SK-N-SH (cell line): ENCODE data around the gene EED. TPM values are rescaled to one million over a fixed set of nuclear protein-coding genes. Genes with fewer than 3 reads are reported as not detected.

ENCODE experiments used
- CTCF ChIA-PET: fragments of 300-600, 350-600 bp; formaldehyde crosslinking; extraction: SDS; loops from one replicate; lab custom pipeline; 2021; lab: Yijun Ruan, JAX
- POLR2A ChIA-PET: fragments of 350-600 bp; sonication (Branson Sonifier 250); formaldehyde crosslinking; extraction: SDS; loops from one replicate; lab custom pipeline; 2020; ENCODE audit warnings: antibody characterized with exemption, inconsistent platforms; lab: Yijun Ruan, JAX
- DNase-seq: peaks from one replicate; pipeline ENCODE4 v3.0.0; 2012
- H2AFZ ChIP-seq: fragments of 200-600 bp; sonication (generic); 2 replicates; pipeline ENCODE4 v1.8.1; 2016; ENCODE audit warnings: antibody characterized with exemption, mild to moderate bottlenecking, low read depth
- H3F3A ChIP-seq: fragments of 200-600 bp; sonication (generic); replicated peaks from 2 replicates; pipeline ENCODE3; 2016; ENCODE audit warnings: antibody characterized with exemption, mild to moderate bottlenecking; ENCODE audit not compliant: insufficient read depth
- H3K27ac ChIP-seq, 2 experiments: fragments of 200-500 bp in 1 of 2; fragments of 200-600 bp in 1 of 2; sonication (Bioruptor generic) in 1 of 2; sonication (generic), shearing (Covaris generic) in 1 of 2; 2 replicates each; pipeline versions ENCODE4 v1.5.1 to v1.6.1; 2014 to 2016; ENCODE audit warnings: low read depth in 2 of 2, inconsistent platforms in 1 of 2, low read length in 1 of 2, mild to moderate bottlenecking in 1 of 2, mixed read lengths in 1 of 2
- H3K27me3 ChIP-seq: fragments of 200-600 bp; sonication (generic), shearing (Covaris generic); 2 replicates; pipeline ENCODE4 v1.6.1; 2016; ENCODE audit warnings: mixed run types; ENCODE audit not compliant: insufficient read depth
- H3K36me3 ChIP-seq, 2 experiments: fragments of 200-500 bp in 1 of 2; fragments of 200-600 bp in 1 of 2; sonication (Bioruptor generic) in 1 of 2; sonication (generic) in 1 of 2; replicated peaks in 1 of 2; 2 replicates each; pipeline versions ENCODE3 to v1.5.1; 2014 to 2016; ENCODE audit warnings: low read length in 1 of 2, mild to moderate bottlenecking in 1 of 2; ENCODE audit not compliant: insufficient read depth in 2 of 2, control insufficient read depth in 1 of 2
- H3K4me1 ChIP-seq, 2 experiments: fragments of 200-500 bp in 1 of 2; fragments of 200-600 bp in 1 of 2; sonication (Bioruptor generic) in 1 of 2; sonication (generic), shearing (Covaris generic) in 1 of 2; 2 replicates each; pipeline versions ENCODE4 v1.5.1 to v1.6.1; 2014 to 2016; ENCODE audit warnings: low read depth in 1 of 2, low read length in 1 of 2, mixed run types in 1 of 2; ENCODE audit not compliant: insufficient read depth in 2 of 2, control insufficient read depth in 1 of 2
- H3K4me2 ChIP-seq: fragments of 200-600 bp; sonication (generic), shearing (Covaris generic); 2 replicates; pipeline ENCODE4 v1.6.1; 2017; ENCODE audit warnings: mixed run types
- H3K4me3 ChIP-seq, 2 experiments: fragments of 200-500 bp in 1 of 2; fragments of 200-600 bp in 1 of 2; sonication (Bioruptor generic) in 1 of 2; sonication (generic), shearing (Covaris generic) in 1 of 2; 2 replicates each; pipeline versions ENCODE4 v1.5.1 to v1.8.1; 2014 to 2016; ENCODE audit warnings: low read depth in 2 of 2, inconsistent platforms in 1 of 2, low read length in 1 of 2, mild to moderate bottlenecking in 1 of 2, mixed read lengths in 1 of 2, moderate library complexity in 1 of 2
- H3K79me2 ChIP-seq: fragments of 200-600 bp; sonication (generic); 2 replicates; pipeline ENCODE4 v1.8.1; 2017; ENCODE audit warnings: mild to moderate bottlenecking; ENCODE audit not compliant: insufficient read depth
- H3K9ac ChIP-seq: fragments of 200-600 bp; sonication (generic); 2 replicates; pipeline ENCODE4 v1.6.1; 2017; ENCODE audit warnings: mixed run types
- H3K9me2 ChIP-seq: fragments of 200-600 bp; sonication (generic); 2 replicates; pipeline ENCODE4 v1.6.1; 2017; ENCODE audit warnings: mixed run types
- H3K9me3 ChIP-seq: fragments of 200-600 bp; sonication (generic); 2 replicates; pipeline ENCODE4 v1.6.1; 2017; ENCODE audit warnings: mixed run types, mild to moderate bottlenecking, moderate library complexity
- H4K20me1 ChIP-seq: fragments of 200-600 bp; sonication (generic); 2 replicates; pipeline ENCODE4 v1.6.1; 2017; ENCODE audit warnings: mild to moderate bottlenecking, mixed run types; ENCODE audit not compliant: insufficient read depth
- CHD2 ChIP-seq: fragments of 150-350 bp; IDR thresholded peaks from 2 replicates; pipeline ENCODE4 v1.6.1; 2018; ENCODE audit warnings: low read length; ENCODE audit not compliant: partially characterized antibody
- ELF1 ChIP-seq: IDR thresholded peaks from 2 replicates; pipeline ENCODE4 v1.4.0; 2012
- FOSL2 ChIP-seq: IDR thresholded peaks from 2 replicates; pipeline ENCODE4 v1.4.0; 2012; ENCODE audit warnings: low read depth, mild to moderate bottlenecking, moderate library complexity, borderline replicate concordance
- FOXJ3 ChIP-seq: sonication (generic); formaldehyde crosslinking; IDR thresholded peaks from 2 replicates; pipeline ENCODE4 v1.5.1; 2020; ENCODE audit warnings: mild to moderate bottlenecking, missing genetic modification reagents
- FOXM1 ChIP-seq: IDR thresholded peaks from 2 replicates; pipeline ENCODE4 v1.4.0; 2012; ENCODE audit warnings: low read depth, mild to moderate bottlenecking
- MEF2A ChIP-seq: IDR thresholded peaks from 2 replicates; pipeline ENCODE4 v1.4.0; 2012; ENCODE audit warnings: low read depth, borderline replicate concordance
- NFIC ChIP-seq: IDR thresholded peaks from 2 replicates; pipeline ENCODE4 v1.4.0; 2012; ENCODE audit warnings: borderline replicate concordance
- RAD21 ChIP-seq: IDR thresholded peaks from 2 replicates; pipeline ENCODE4 v1.6.1; 2012; ENCODE audit warnings: mild to moderate bottlenecking, low read length
- RCOR1 ChIP-seq: fragments of 150-350 bp; IDR thresholded peaks from 2 replicates; pipeline ENCODE4 v1.6.1; 2017; ENCODE audit warnings: antibody characterized with exemption, low read length
- RXRA ChIP-seq: IDR thresholded peaks from 2 replicates; pipeline ENCODE4 v1.4.0; 2012; ENCODE audit warnings: low read depth, mild to moderate bottlenecking, borderline replicate concordance
- TAF1 ChIP-seq: IDR thresholded peaks from 2 replicates; pipeline ENCODE4 v1.6.1; 2012; ENCODE audit warnings: low read depth, mild to moderate bottlenecking, low read length, moderate library complexity, borderline replicate concordance
- TCF12 ChIP-seq: IDR thresholded peaks from 2 replicates; pipeline ENCODE4 v1.4.0; 2012
- TEAD4 ChIP-seq: IDR thresholded peaks from 2 replicates; pipeline ENCODE4 v1.4.0; 2012; ENCODE audit warnings: mild to moderate bottlenecking, borderline replicate concordance; ENCODE audit not compliant: insufficient read depth
- USF2 ChIP-seq: fragments of 150-350 bp; IDR thresholded peaks from 2 replicates; pipeline ENCODE4 v1.6.1; 2017; ENCODE audit warnings: antibody characterized with exemption, low read length, low read depth, borderline replicate concordance
- WGBS: methylation state at CpG from one replicate; pipeline ENCODE4 v1.1.6; 2017; ENCODE audit warnings: low lambda C conversion rate; 5-methylcytosine and 5-hydroxymethylcytosine counted together
- polyA plus RNA-seq, 3 experiments: library from polyadenylated mRNA; depleted of rRNA; stranded (reverse); fragments of >200 nt; gene quantifications; 2 replicates each; pipeline ENCODE4 v1.2.3, GENCODE V29; 2012
- TF ChIP-seq, protein P1 (sequence below): IDR thresholded peaks from 2 replicates; pipeline ENCODE4; 2012
- TF ChIP-seq, protein P2 (sequence below): fragments of 200-600 bp; sonication (generic); IDR thresholded peaks from 2 replicates; pipeline ENCODE4 v1.6.1; 2017; ENCODE audit warnings: antibody characterized with exemption, mild to moderate bottlenecking, moderate library complexity
- TF ChIP-seq, protein P3 (sequence below): IDR thresholded peaks from 2 replicates; pipeline ENCODE4 v1.4.0; 2012; ENCODE audit warnings: low read depth, borderline replicate concordance

EED gene
- polyA plus RNA-seq, 1 of the 3 experiments (the other 2 are of a cell fraction) = 12.8 TPM

- no peak overlapping the region for H2AFZ ChIP-seq
- CTCF ChIA-PET = no interaction called here
Observed at GRCh38 chr11:86261328-86261727, 16.8 kb downstream of the EED start.

More at GRCh38 chr11:86261328-86261727, 16.8 kb downstream of the EED start:
- H3K27ac ChIP-seq = no peak overlapping the region
- no peak overlapping the region for H3K4me3 ChIP-seq
- H3K9me2 ChIP-seq = no peaks in the 10 kb centered on the region
- no peak overlapping the region for H3K4me2 ChIP-seq
- 100% methylated on average over 1 of the region's 3 CpGs for WGBS
- no peaks in the 10 kb centered on the region for H3K4me1 ChIP-seq
- peaks cover 14% of the 10 kb centered on the region for H3K79me2 ChIP-seq
- DNase-seq = no peak
- H4K20me1 ChIP-seq = no peaks in the 10 kb centered on the region
- TF ChIP-seq FOSL2 (no peak), FOXM1 (no peak), RXRA (no peak), CHD2 (no peak), USF2 (no peak), ELF1 (no peak), RAD21 (no peak), RCOR1 (no peak), TEAD4 (no peak), TCF12 (no peak), MEF2A (no peak), FOXJ3 (CRISPR knock-in tag) (no peak), NFIC (no peak), TAF1 (no peak)
- TF ChIP-seq, protein P1, sequence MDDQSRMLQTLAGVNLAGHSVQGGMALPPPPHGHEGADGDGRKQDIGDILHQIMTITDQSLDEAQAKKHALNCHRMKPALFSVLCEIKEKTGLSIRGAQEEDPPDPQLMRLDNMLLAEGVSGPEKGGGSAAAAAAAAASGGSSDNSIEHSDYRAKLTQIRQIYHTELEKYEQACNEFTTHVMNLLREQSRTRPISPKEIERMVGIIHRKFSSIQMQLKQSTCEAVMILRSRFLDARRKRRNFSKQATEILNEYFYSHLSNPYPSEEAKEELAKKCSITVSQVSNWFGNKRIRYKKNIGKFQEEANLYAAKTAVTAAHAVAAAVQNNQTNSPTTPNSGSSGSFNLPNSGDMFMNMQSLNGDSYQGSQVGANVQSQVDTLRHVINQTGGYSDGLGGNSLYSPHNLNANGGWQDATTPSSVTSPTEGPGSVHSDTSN = no peak
- TF ChIP-seq, protein P2, sequence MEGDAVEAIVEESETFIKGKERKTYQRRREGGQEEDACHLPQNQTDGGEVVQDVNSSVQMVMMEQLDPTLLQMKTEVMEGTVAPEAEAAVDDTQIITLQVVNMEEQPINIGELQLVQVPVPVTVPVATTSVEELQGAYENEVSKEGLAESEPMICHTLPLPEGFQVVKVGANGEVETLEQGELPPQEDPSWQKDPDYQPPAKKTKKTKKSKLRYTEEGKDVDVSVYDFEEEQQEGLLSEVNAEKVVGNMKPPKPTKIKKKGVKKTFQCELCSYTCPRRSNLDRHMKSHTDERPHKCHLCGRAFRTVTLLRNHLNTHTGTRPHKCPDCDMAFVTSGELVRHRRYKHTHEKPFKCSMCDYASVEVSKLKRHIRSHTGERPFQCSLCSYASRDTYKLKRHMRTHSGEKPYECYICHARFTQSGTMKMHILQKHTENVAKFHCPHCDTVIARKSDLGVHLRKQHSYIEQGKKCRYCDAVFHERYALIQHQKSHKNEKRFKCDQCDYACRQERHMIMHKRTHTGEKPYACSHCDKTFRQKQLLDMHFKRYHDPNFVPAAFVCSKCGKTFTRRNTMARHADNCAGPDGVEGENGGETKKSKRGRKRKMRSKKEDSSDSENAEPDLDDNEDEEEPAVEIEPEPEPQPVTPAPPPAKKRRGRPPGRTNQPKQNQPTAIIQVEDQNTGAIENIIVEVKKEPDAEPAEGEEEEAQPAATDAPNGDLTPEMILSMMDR = no peak
- TF ChIP-seq, protein P3, sequence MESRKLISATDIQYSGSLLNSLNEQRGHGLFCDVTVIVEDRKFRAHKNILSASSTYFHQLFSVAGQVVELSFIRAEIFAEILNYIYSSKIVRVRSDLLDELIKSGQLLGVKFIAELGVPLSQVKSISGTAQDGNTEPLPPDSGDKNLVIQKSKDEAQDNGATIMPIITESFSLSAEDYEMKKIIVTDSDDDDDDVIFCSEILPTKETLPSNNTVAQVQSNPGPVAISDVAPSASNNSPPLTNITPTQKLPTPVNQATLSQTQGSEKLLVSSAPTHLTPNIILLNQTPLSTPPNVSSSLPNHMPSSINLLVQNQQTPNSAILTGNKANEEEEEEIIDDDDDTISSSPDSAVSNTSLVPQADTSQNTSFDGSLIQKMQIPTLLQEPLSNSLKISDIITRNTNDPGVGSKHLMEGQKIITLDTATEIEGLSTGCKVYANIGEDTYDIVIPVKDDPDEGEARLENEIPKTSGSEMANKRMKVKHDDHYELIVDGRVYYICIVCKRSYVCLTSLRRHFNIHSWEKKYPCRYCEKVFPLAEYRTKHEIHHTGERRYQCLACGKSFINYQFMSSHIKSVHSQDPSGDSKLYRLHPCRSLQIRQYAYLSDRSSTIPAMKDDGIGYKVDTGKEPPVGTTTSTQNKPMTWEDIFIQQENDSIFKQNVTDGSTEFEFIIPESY = no peak
- TF ChIP-seq, all 33 proteins: peak for 0
- H3K9me3 ChIP-seq = no peaks in the 10 kb centered on the region
- H3K36me3 ChIP-seq = peaks cover 23 to 39% of the 10 kb centered on the region in 2 experiments
- H3K9ac ChIP-seq = no peak overlapping the region
- POLR2A ChIA-PET = no interaction called here
- peaks cover 5% of the 10 kb centered on the region for H3F3A ChIP-seq
- H3K27me3 ChIP-seq = no peaks in the 10 kb centered on the region
